H1 (cell line): ENCODE measurements around the gene GPER1. TPM values are rescaled to one million over a fixed set of nuclear protein-coding genes. Genes with fewer than 3 reads are reported as not detected.

Experiments used
- CTCF ChIA-PET: fragments of 300-600 bp; sonication (Branson Sonifier 250); formaldehyde crosslinking; loops from one replicate; lab custom pipeline; 2021; ENCODE audit not compliant: partially characterized antibody; lab: Charles Lee
- POLR2A ChIA-PET: fragments of 300-600 bp; sonication (Branson Sonifier 250); formaldehyde crosslinking; loops from one replicate; lab custom pipeline; 2021; ENCODE audit warnings: inconsistent platforms; ENCODE audit not compliant: partially characterized antibody; lab: Charles Lee
- DNase-seq, 2 experiments: peaks; one replicate each; pipeline versions ENCODE4 v3.0.0 to v3.0.0-alpha.2; 2010 to 2022; ENCODE audit warnings: low spot score in 2 of 2, low read depth in 1 of 2, mixed read lengths in 1 of 2
- FAIRE-seq: peaks from 2 replicates; lab custom pipeline; 2011; peaks lifted over from hg19 to GRCh38; lab: Jason Lieb, UNC
- H2AFZ ChIP-seq: 2 replicates; pipeline ENCODE4 v1.8.1; 2012; ENCODE audit warnings: low read length, inconsistent platforms
- H2AK5ac ChIP-seq: 2 replicates; pipeline ENCODE4 v1.6.1; 2013; ENCODE audit warnings: low read depth, low read length
- H2BK120ac ChIP-seq: replicated peaks from 2 replicates; pipeline ENCODE3; 2013; ENCODE audit warnings: low read depth, low read length, inconsistent platforms
- H2BK12ac ChIP-seq: 2 replicates; pipeline ENCODE4 v1.6.1; 2013; ENCODE audit warnings: low read depth, low read length
- H2BK15ac ChIP-seq: 2 replicates; pipeline ENCODE4 v1.6.1; 2013; ENCODE audit warnings: low read length
- H2BK20ac ChIP-seq: 2 replicates; pipeline ENCODE4 v1.6.1; 2013; ENCODE audit warnings: low read length
- H2BK5ac ChIP-seq: 2 replicates; pipeline ENCODE4 v1.6.1; 2013; ENCODE audit warnings: low read depth, low read length
- H3K14ac ChIP-seq: 2 replicates; pipeline ENCODE4 v1.6.1; 2013; ENCODE audit warnings: inconsistent platforms; ENCODE audit not compliant: insufficient read length
- H3K18ac ChIP-seq: 2 replicates; pipeline ENCODE4 v1.6.1; 2013; ENCODE audit warnings: low read length; ENCODE audit errors: extremely low read depth
- H3K23ac ChIP-seq: 2 replicates; pipeline ENCODE4 v1.6.1; 2013; ENCODE audit warnings: inconsistent platforms; ENCODE audit not compliant: insufficient read length
- H3K23me2 ChIP-seq: 2 replicates; pipeline ENCODE4 v1.6.1; 2013; ENCODE audit warnings: low read depth, low read length
- H3K27ac ChIP-seq: 2 replicates; pipeline ENCODE4 v1.6.1; 2011; ENCODE audit warnings: low read depth, low read length, inconsistent platforms
- H3K27me3 ChIP-seq, 4 experiments: replicated peaks in 1 of 4; 1 replicate in 1 of 4; 2 replicates in 3 of 4; pipeline versions ENCODE4 v1.6.1 to v1.8.1; 2011 to 2013; ENCODE audit warnings: low read length in 3 of 4, mild to moderate bottlenecking in 3 of 4, inconsistent platforms in 2 of 4, mixed read lengths in 2 of 4, moderate library complexity in 1 of 4; ENCODE audit not compliant: control insufficient read depth in 3 of 4, insufficient read depth in 3 of 4; ENCODE audit errors: extremely low read depth in 1 of 4
- H3K36me3 ChIP-seq, 4 experiments: 2 replicates each; pipeline versions ENCODE4 v1.6.1 to v1.8.1; 2011 to 2013; ENCODE audit warnings: mild to moderate bottlenecking in 4 of 4, low read length in 3 of 4, moderate library complexity in 2 of 4, control low read depth in 1 of 4, inconsistent platforms in 1 of 4; ENCODE audit not compliant: insufficient read depth in 4 of 4, control insufficient read depth in 2 of 4
- H3K4ac ChIP-seq: replicated peaks from 2 replicates; pipeline ENCODE3; 2013; ENCODE audit warnings: low read length, low read depth, mixed read lengths, inconsistent platforms; ENCODE audit not compliant: insufficient read length
- H3K4me1 ChIP-seq, 4 experiments: replicated peaks in 1 of 4; 1 replicate in 1 of 4; 2 replicates in 3 of 4; pipeline versions ENCODE4 v1.6.1 to v1.8.1; 2011 to 2013; ENCODE audit warnings: low read length in 3 of 4, inconsistent platforms in 2 of 4, mixed read lengths in 1 of 4; ENCODE audit not compliant: insufficient read depth in 4 of 4, control insufficient read depth in 3 of 4
- H3K4me2 ChIP-seq, 2 experiments: 2 replicates each; pipeline versions ENCODE4 v1.6.1 to v1.8.1; 2011 to 2013; ENCODE audit warnings: low read depth in 2 of 2, low read length in 2 of 2, control low read depth in 1 of 2, inconsistent platforms in 1 of 2, mild to moderate bottlenecking in 1 of 2; ENCODE audit not compliant: insufficient read depth in 1 of 2
- H3K4me3 ChIP-seq, 4 experiments: fragments of 200-600, 300-600 bp in 1 of 4; sonication (generic), shearing (Covaris generic), sonication (Bioruptor Twin) in 1 of 4; 2 replicates each; pipeline versions ENCODE4 v1.5.1 to v1.8.1; 2011 to 2016; ENCODE audit warnings: low read length in 4 of 4, low read depth in 3 of 4, control low read depth in 2 of 4, inconsistent platforms in 2 of 4, mild to moderate bottlenecking in 2 of 4, mixed read lengths in 1 of 4, moderate library complexity in 1 of 4; ENCODE audit not compliant: insufficient read depth in 2 of 4; ENCODE audit errors: extremely low read depth in 1 of 4
- H3K56ac ChIP-seq: replicated peaks from 2 replicates; pipeline ENCODE3; 2013; ENCODE audit warnings: low read depth, mild to moderate bottlenecking, mixed read lengths, low read length, inconsistent platforms; ENCODE audit not compliant: insufficient read length
- H3K79me1 ChIP-seq: 2 replicates; pipeline ENCODE4 v1.6.1; 2013; ENCODE audit warnings: low read depth, low read length, control low read depth
- H3K79me2 ChIP-seq, 2 experiments: 2 replicates each; pipeline versions ENCODE4 v1.6.1 to v1.8.1; 2012 to 2013; ENCODE audit warnings: low read length in 2 of 2, mild to moderate bottlenecking in 2 of 2, inconsistent platforms in 1 of 2; ENCODE audit not compliant: insufficient read depth in 2 of 2, control insufficient read depth in 1 of 2
- H3K9ac ChIP-seq, 4 experiments: replicated peaks in 1 of 4; 1 replicate in 1 of 4; 2 replicates in 3 of 4; pipeline versions ENCODE4 v1.6.1 to v1.8.1; 2011 to 2013; ENCODE audit warnings: low read depth in 3 of 4, low read length in 3 of 4, control low read depth in 2 of 4, mild to moderate bottlenecking in 2 of 4, moderate library complexity in 2 of 4, inconsistent platforms in 1 of 4; ENCODE audit errors: extremely low read depth in 1 of 4
- H3K9me3 ChIP-seq, 2 experiments: 2 replicates each; pipeline versions ENCODE4 v1.6.1 to v1.8.1; 2012 to 2013; ENCODE audit warnings: mild to moderate bottlenecking in 2 of 2, moderate library complexity in 2 of 2, control low read depth in 1 of 2, inconsistent platforms in 1 of 2, low read depth in 1 of 2, low read length in 1 of 2, mixed read lengths in 1 of 2; ENCODE audit not compliant: insufficient read depth in 2 of 2
- H4K20me1 ChIP-seq, 2 experiments: replicated peaks in 1 of 2; 2 replicates each; pipeline versions ENCODE3 to v1.8.1; 2011 to 2013; ENCODE audit warnings: inconsistent platforms in 2 of 2, low read length in 2 of 2, mild to moderate bottlenecking in 1 of 2; ENCODE audit not compliant: insufficient read depth in 2 of 2, control insufficient read depth in 1 of 2
- H4K5ac ChIP-seq: 2 replicates; pipeline ENCODE4 v1.6.1; 2013; ENCODE audit warnings: low read length, low read depth, mixed read lengths, inconsistent platforms; ENCODE audit not compliant: insufficient read length
- H4K8ac ChIP-seq: 2 replicates; pipeline ENCODE4 v1.8.0; 2013; ENCODE audit warnings: mild to moderate bottlenecking, moderate library complexity, low read length, inconsistent platforms; ENCODE audit not compliant: insufficient read depth; ENCODE audit errors: extremely low read depth
- H4K91ac ChIP-seq: replicated peaks from 2 replicates; pipeline ENCODE3; 2013; ENCODE audit warnings: low read length, mixed read lengths, inconsistent platforms; ENCODE audit not compliant: insufficient read length
- ASH2L ChIP-seq: fragments of 200-600, 300-600 bp; sonication (generic); IDR thresholded peaks from one replicate; pipeline ENCODE4 v1.7.1; 2017; ENCODE audit warnings: low read length
- CTBP2 ChIP-seq: IDR thresholded peaks from 2 replicates; pipeline ENCODE4 v1.7.0; 2011; ENCODE audit warnings: borderline replicate concordance, mild to moderate bottlenecking, moderate library complexity, mixed read lengths, low read length; ENCODE audit not compliant: insufficient read depth, insufficient read length
- FOSL1 ChIP-seq: IDR thresholded peaks from 2 replicates; pipeline ENCODE4 v1.6.1; 2011; ENCODE audit warnings: mild to moderate bottlenecking, low read depth, low read length, moderate library complexity; ENCODE audit not compliant: insufficient read depth
- JUN ChIP-seq: IDR thresholded peaks from 2 replicates; pipeline ENCODE4 v1.6.1; 2011; ENCODE audit warnings: low read depth, mild to moderate bottlenecking, improper control_type of control experiment, low read length
- KDM1A ChIP-seq: fragments of 200-600, 300-600 bp; sonication (generic); IDR thresholded peaks from 2 replicates; pipeline ENCODE4 v1.7.1; 2016; ENCODE audit warnings: mild to moderate bottlenecking, low read length, borderline replicate concordance
- PHF8 ChIP-seq: fragments of 200-600 bp; sonication (generic); conservative IDR thresholded peaks from 2 replicates; pipeline ENCODE4 v1.7.1; 2012; ENCODE audit warnings: low read depth, mild to moderate bottlenecking, inconsistent platforms, low read length, moderate library complexity
- RFX5 ChIP-seq: IDR thresholded peaks from 2 replicates; pipeline ENCODE4 v1.6.1; 2011; ENCODE audit warnings: low read depth, low read length, improper control_type of control experiment, borderline replicate concordance
- RXRA ChIP-seq: IDR thresholded peaks from 2 replicates; pipeline ENCODE4 v1.6.1; 2011; ENCODE audit warnings: low read depth, mild to moderate bottlenecking, low read length, moderate library complexity; ENCODE audit not compliant: insufficient read depth
- SIRT6 ChIP-seq: IDR thresholded peaks from one replicate; pipeline ENCODE4 v1.7.1; 2012; ENCODE audit warnings: low read length, inconsistent platforms
- SP1 ChIP-seq: IDR thresholded peaks from 2 replicates; pipeline ENCODE4 v1.6.1; 2011; ENCODE audit warnings: low read depth, low read length
- SP4 ChIP-seq: IDR thresholded peaks from 2 replicates; pipeline ENCODE4 v1.6.1; 2012; ENCODE audit warnings: low read length, inconsistent platforms
- SRF ChIP-seq: IDR thresholded peaks from 2 replicates; pipeline ENCODE4 v1.6.1; 2011; ENCODE audit warnings: mild to moderate bottlenecking, low read depth, low read length, moderate library complexity
- YY1 ChIP-seq: IDR thresholded peaks from 2 replicates; pipeline ENCODE4 v1.6.1; 2011; ENCODE audit warnings: low read depth, mild to moderate bottlenecking, low read length
- WGBS, 2 experiments: shearing (Covaris generic) in 1 of 2; methylation state at CpG; one replicate each; pipeline versions ENCODE4 v1.1.6 to v1.1.7; 2013 to 2015; ENCODE audit warnings: low lambda C conversion rate in 2 of 2, mixed read lengths in 2 of 2, inconsistent platforms in 1 of 2, low coverage in 1 of 2, missing lambda C conversion rate in 1 of 2; ENCODE audit not compliant: insufficient replicate concordance in 2 of 2, insufficient coverage in 1 of 2, insufficient read length in 1 of 2; ENCODE audit errors: extremely low coverage in 1 of 2, missing lambda C conversion rate in 1 of 2; 5-methylcytosine and 5-hydroxymethylcytosine counted together
- polyA plus RNA-seq, 7 experiments: library from polyadenylated mRNA; depleted of rRNA in 3 of 7; stranded (reverse) in 5 of 7; unstranded in 2 of 7; fragments of >200 nt in 5 of 7; fragments of 200-250 nt in 2 of 7; gene quantifications; 1 replicate in 5 of 7; 2 replicates in 1 of 7; 4 replicates in 1 of 7; pipeline versions ENCODE4 v1.2.1 to v1.2.3, GENCODE V29; 2011 to 2013; ENCODE audit warnings: missing spikeins in 2 of 7, mixed read lengths in 2 of 7
- total RNA-seq: library from RNA; stranded (reverse); fragmentation: NEBNext Ultra II Directional; extraction: Animal tissue kit (Norgen Biotek cat#: 25700); gene quantifications from 2 replicates; pipeline ENCODE4 v1.2.1, GENCODE V29; 2021
- TF ChIP-seq, protein P1 (sequence below): IDR thresholded peaks from 2 replicates; pipeline ENCODE4 v1.6.1; 2011; ENCODE audit warnings: low read length, improper control_type of control experiment

GPER1 gene
- total and polyA plus RNA-seq, 2 of the 8 experiments (the other 6 are each of a cell fraction or from before 2014, with no cell fraction given), result 0.24 to 0.47 TPM

DNA sequence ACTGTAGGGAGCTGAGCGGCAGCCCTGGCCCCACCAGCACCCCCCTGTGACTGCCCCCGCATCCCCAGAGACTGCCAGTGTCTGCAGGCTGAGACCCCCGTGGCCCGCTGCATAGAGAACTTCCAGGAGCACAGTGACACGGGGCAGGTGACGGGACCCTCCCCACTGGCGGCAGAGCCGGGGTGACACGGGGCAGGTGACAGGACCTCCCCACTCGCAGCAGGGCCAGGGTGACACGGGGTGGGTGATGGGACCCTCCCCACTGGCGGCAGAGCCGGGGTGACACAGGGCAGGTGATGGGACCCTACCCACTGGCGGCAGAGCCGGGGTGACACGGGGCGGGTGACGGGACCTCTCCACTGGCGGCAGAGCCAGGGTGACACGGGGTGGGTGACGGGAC lies 2.3 kb downstream of the GPER1 start:
- no peak overlapping the region for H3K9ac ChIP-seq
- H4K8ac ChIP-seq, result no peak overlapping the region
- no peak overlapping the region for H2AK5ac ChIP-seq
- no peak overlapping the region for H3K23ac ChIP-seq
- H3K4me1 ChIP-seq, result peaks cover 2 to 19% (median 4%) of the 10 kb centered on the region in 4 experiments
- FAIRE-seq (no peak), DNase-seq (no peak)
- H3K18ac ChIP-seq, result no peak overlapping the region
- no peak overlapping the region for H3K4me2 ChIP-seq
- no peak overlapping the region for H3K4ac ChIP-seq
- peaks cover 0 to 4% (median 0%) of the 10 kb centered on the region in 4 experiments; a peak in 2 of 8 replicates for H3K36me3 ChIP-seq
- no peak overlapping the region for H4K5ac ChIP-seq
- H2AFZ ChIP-seq, result no peak overlapping the region
- no peak overlapping the region for H3K4me3 ChIP-seq
- CTCF ChIA-PET, result interaction anchor here (0.8 to 3.2 kb wide), 8 partner anchors 10 to 97 kb away, joined by 3 to 11 read pairs (median 4); no protein-coding TSS in a partner anchor
- no peak overlapping the region for H2BK5ac ChIP-seq
- no peak overlapping the region for H2BK12ac ChIP-seq
- no peak overlapping the region for H4K91ac ChIP-seq
- no peak overlapping the region for H2BK120ac ChIP-seq
- H3K23me2 ChIP-seq, result no peaks in the 10 kb centered on the region
- H4K20me1 ChIP-seq, result peaks cover 0 to 20% of the 10 kb centered on the region in 2 experiments
- H3K79me2 ChIP-seq, result 0 out of 4 replicates have a peak, but pooled peaks cover 0 to 2% of the 10 kb centered on the region in 2 experiments
- H3K56ac ChIP-seq, result no peak overlapping the region
- 96% methylated on average over 18 of the region's 21 CpGs; no CpG with 5 or more reads in 1 of the 2 experiments for WGBS, 2 experiments
- H2BK15ac ChIP-seq, result no peak overlapping the region
- no peak overlapping the region for H3K14ac ChIP-seq
- H3K79me1 ChIP-seq, result peaks cover 2% of the 10 kb centered on the region; the same call in 1 of the 2 replicates
- no peak overlapping the region for H2BK20ac ChIP-seq
- no peaks in the 10 kb centered on the region for H3K9me3 ChIP-seq
- POLR2A ChIA-PET, result no interaction called here
- H3K27ac ChIP-seq, result no peak overlapping the region
- no peaks in the 10 kb centered on the region for H3K27me3 ChIP-seq
- TF ChIP-seq FOSL1 (no peak), JUN (no peak), RXRA (no peak), SP4 (no peak), YY1 (no peak), SP1 (no peak), RFX5 (no peak), SRF (no peak), SIRT6 (no peak), PHF8 (no peak), CTBP2 (no peak), ASH2L (no peak), KDM1A (no peak)
- TF ChIP-seq, protein P1, sequence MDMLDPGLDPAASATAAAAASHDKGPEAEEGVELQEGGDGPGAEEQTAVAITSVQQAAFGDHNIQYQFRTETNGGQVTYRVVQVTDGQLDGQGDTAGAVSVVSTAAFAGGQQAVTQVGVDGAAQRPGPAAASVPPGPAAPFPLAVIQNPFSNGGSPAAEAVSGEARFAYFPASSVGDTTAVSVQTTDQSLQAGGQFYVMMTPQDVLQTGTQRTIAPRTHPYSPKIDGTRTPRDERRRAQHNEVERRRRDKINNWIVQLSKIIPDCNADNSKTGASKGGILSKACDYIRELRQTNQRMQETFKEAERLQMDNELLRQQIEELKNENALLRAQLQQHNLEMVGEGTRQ, result no peak
